ENCODE measurements around the gene SLCO2A1.
A peak's percentile ranks its signal among the peaks of the same experiment; 100 is the strongest.

SLCO2A1 gene

DNA sequence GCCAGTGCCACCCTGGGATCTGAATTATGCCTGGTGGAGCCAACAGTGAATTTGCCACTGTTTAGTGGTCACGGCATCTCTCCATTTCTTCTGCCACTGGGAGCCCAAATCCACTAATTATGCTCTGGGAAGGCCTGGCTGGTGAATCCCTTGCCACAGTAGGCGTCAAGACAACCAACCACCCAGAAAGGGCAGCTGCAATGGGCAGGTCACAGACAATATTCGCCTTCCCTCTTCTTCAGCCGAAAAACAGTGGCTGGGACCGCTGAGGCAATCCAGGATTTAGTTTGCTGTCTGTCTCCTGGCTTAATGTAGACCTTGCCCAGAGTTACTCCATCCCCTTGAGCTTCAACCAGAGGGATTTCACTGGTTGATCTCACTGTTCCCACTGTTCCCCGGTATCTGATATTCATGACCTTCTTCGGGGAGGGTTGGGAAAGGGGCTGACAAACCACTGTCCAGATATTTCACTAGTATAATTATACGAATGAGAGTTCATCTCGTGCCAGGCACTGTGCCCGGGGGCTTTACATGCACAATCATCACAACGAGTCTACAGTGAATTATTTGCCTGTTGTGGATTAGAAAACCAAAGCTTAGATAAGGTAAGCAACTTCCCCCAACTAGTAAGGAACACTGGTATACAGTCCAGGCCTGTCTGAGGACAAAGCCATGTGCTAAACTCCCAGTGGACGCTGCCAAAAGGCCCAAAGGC is 84.2 kb downstream of the SLCO2A1 start:
- CTCF ChIA-PET = interaction anchor here (1.2 kb wide), 1 partner anchor 11 kb away, joined by 3 read pairs; no protein-coding TSS in a partner anchor
- DNase-seq (ENCODE audit: low spot score) = no peak
- POLR2A ChIA-PET (ENCODE audit: low non-redundant PET) = no interaction called here
- TF ChIP-seq, protein P1, sequence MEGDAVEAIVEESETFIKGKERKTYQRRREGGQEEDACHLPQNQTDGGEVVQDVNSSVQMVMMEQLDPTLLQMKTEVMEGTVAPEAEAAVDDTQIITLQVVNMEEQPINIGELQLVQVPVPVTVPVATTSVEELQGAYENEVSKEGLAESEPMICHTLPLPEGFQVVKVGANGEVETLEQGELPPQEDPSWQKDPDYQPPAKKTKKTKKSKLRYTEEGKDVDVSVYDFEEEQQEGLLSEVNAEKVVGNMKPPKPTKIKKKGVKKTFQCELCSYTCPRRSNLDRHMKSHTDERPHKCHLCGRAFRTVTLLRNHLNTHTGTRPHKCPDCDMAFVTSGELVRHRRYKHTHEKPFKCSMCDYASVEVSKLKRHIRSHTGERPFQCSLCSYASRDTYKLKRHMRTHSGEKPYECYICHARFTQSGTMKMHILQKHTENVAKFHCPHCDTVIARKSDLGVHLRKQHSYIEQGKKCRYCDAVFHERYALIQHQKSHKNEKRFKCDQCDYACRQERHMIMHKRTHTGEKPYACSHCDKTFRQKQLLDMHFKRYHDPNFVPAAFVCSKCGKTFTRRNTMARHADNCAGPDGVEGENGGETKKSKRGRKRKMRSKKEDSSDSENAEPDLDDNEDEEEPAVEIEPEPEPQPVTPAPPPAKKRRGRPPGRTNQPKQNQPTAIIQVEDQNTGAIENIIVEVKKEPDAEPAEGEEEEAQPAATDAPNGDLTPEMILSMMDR (conservative IDR thresholded peaks at IDR 0.05; ENCODE audit: low read depth) = no peak
- H3K27ac ChIP-seq = peak overlapping the region; percentile 96

DNA sequence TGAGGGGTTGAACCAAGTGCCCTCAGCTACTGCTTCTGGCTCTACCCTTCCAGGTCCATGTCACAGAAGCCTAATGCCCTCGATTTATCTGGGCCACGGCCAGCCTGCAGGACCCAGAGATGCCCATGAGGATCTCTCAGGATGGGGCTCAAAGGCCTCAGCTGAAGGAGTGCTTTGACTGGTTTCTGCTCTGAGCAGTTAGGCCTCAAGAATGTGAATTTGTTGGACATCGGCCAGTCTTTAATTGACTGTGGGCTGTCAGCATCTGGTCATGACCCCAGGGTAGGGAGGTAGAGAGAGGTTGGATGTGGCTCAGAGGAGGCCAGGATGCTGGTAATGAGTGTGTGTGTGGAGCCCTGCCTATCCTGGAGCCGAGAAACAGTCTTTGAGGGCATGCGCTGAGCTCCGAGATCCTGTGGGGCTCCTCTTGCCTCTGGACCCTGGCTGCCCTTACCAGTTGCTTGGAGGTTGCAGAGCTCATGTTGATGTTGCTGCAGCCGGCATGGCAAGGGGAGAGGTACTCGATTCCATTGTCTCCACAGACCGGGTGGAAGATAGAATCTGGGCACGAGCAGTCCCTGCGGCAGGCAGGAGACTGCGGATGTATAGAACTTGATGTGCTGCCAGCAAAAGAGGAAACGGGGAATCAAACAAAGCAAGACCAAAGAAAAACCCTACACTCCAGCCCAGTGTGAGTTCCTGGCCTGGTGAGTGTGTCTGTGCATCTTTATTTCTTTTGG is 84.9 kb downstream of the SLCO2A1 start:
- TF ChIP-seq, protein P1 (conservative IDR thresholded peaks at IDR 0.05; ENCODE audit: low read depth) = no peak
- CTCF ChIA-PET = interaction anchor here (0.6 to 1.2 kb wide), 4 partner anchors 11 to 251 kb away, joined by 3 to 7 read pairs (median 3); no protein-coding TSS in a partner anchor

DNA sequence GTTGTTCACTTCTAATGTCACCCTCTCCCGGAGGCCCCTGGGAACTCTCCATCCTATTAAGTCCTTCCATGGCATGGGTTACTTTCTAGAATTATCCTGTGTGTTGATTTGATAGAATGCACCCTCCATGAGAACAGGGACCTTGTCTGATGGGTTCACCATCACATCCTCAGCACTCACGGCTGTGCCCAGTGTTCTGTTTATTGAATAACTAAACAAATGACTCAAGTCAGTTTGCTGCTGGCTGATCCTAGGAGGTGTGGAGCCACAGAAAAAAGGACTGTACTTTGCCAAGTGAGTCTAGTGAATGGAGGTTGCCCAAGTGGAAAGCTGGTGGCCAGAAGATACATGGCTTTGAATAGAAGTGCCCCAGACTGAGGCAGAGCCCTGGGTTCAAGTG is 85.5 kb downstream of the SLCO2A1 start:
- DNase-seq (ENCODE audit: low spot score) = peak; percentile 54
- CTCF ChIA-PET = interaction anchor here (0.6 to 1.2 kb wide), 4 partner anchors 12 to 251 kb away, joined by 3 to 7 read pairs (median 3); no protein-coding TSS in a partner anchor

More for the DNA sequence above, 84.9 kb downstream of the SLCO2A1 start:
- DNase-seq (ENCODE audit: low spot score) = peak; percentile 86
- H3K27ac ChIP-seq = peak overlapping the region; percentile 96
- POLR2A ChIA-PET (ENCODE audit: low non-redundant PET) = no interaction called here

DNA sequence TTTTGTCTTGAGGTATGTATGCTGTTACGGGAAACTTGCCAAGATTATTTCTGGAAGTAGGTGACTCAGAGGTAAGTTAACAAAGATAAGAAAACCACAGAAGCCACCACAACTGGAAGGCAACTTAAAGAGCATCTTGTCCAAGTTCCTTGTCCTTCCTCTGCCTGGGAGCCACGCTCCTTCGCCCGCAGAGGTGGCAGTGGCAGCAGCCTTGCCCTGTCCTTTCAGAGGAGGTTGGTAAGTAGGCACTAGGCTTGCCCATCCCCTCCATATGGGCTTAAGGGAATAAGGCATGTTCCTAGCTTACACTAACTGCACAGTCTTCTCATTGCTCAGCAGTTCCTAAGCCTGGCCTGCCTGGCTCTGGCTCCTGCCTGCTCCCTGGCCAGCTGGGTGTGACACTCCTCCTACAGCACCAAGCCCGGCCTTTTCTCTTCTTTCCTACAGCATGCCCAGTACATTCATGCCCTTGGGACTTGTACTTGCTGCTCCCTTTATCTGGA is 86.0 kb downstream of the SLCO2A1 start:
- DNase-seq (ENCODE audit: low spot score) = peak; percentile 82
- peak overlapping the region; percentile 96 for H3K27ac ChIP-seq
- POLR2A ChIA-PET (ENCODE audit: low non-redundant PET) = no interaction called here
- CTCF ChIA-PET = interaction anchor here (1.0 kb wide), 1 partner anchor 12 kb away, joined by 3 read pairs; no protein-coding TSS in a partner anchor
- TF ChIP-seq, protein P1 (conservative IDR thresholded peaks at IDR 0.05; ENCODE audit: low read depth) = no peak

More for the DNA sequence above, 85.5 kb downstream of the SLCO2A1 start:
- POLR2A ChIA-PET (ENCODE audit: low non-redundant PET) = no interaction called here
- H3K27ac ChIP-seq = peak overlapping the region; percentile 96
- TF ChIP-seq, protein P1 (conservative IDR thresholded peaks at IDR 0.05; ENCODE audit: low read depth) = no peak

DNA sequence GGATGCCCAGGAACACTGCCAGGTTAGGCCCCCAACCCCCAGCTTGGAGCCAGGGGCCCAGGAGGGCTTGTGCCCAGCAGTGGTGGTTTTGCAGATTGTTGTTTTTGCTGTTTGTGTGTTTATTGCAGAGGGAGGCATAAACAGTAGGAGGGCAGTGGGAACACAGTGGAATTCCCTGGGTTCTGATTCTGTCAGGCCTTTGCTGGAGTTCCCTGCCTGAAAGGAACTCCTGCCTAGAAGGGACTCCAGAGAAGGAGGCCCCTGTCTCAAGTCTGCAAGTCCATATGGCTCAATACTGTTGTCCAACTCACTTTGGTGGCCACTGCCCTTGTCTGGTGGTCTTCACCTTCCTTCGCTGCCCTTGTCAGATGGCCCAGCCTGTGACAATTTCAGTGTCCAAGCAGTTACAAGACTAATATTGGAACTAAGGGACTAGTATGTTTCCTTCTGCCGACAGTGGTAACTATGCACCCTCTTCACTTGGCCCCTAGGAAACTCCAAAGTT is 86.6 kb downstream of the SLCO2A1 start:
- no peak for DNase-seq (ENCODE audit: low spot score)
- CTCF ChIA-PET = interaction anchor here (0.6 kb wide), 2 partner anchors 11 to 1346 kb away, joined by 3 to 5 read pairs; no protein-coding TSS in a partner anchor
- POLR2A ChIA-PET (ENCODE audit: low non-redundant PET) = no interaction called here
- H3K27ac ChIP-seq = peak overlapping the region; percentile 96
- TF ChIP-seq, protein P1 (conservative IDR thresholded peaks at IDR 0.05; ENCODE audit: low read depth) = no peak

DNA sequence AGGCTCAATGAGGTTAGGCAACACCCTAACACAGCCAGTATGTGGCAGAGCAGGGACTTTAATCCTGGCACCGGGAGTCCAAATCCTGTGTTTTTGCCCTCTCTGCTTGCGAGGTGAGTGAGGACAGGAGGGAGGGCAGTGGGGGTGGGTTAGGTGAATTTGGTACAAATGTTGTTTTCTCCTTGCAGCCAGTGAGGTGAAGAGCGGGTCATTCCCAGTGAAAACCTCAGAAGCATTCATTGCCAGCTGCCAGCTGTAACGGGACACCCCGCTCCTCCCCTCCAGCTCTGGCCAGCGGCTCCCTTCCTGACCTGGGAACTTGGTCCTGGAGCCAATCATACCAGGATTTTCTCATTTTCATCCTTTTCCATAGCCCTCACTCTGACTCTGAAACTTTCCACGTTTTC is 88.3 kb downstream of the SLCO2A1 start:
- H3K27ac ChIP-seq = peak overlapping the region; percentile 1; the same call in 1 of the 2 replicates
- DNase-seq (ENCODE audit: low spot score) = no peak
- ChIA-PET POLR2A (ENCODE audit: low non-redundant PET) (no interaction called here), CTCF (interaction anchor here (0.7 kb wide), 1 partner anchor 125 kb away, joined by 3 read pairs; no protein-coding TSS in a partner anchor)
- TF ChIP-seq, protein P1 (conservative IDR thresholded peaks at IDR 0.05; ENCODE audit: low read depth) = no peak

All from RWPE1 (cell line).